Ishikawa (cell line): ENCODE measurements around the gene ATP6V1C2.

Experiments
- EP300 ChIP-seq: IDR thresholded peaks from 2 replicates; pipeline ENCODE4 v1.6.1; 2012; ENCODE audit warnings: borderline replicate concordance
- TF ChIP-seq, protein P1 (sequence below): IDR thresholded peaks from 2 replicates; pipeline ENCODE4 v1.6.1; 2012; ENCODE audit warnings: low read depth, mild to moderate bottlenecking

DNA sequence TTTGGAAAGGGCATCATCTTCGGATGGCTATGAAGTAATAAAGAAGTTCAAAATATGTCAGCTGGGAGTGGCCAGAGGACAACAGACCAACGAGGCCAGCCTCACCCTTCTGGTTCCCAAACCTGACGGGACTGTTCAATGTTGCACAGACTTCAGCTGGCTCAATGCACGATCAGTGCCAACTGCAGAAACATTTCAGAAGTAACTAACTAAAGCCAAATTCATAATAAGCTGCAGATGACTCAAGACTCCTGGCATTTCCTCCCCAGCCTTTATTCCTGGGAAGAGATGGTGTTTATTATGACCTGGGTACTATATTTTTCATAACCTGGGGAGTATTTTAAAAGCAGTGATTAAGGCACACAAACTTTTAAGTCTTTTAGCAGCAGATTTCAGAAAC, 3.8 kb upstream of the ATP6V1C2 start:
- TF ChIP-seq, protein P1, sequence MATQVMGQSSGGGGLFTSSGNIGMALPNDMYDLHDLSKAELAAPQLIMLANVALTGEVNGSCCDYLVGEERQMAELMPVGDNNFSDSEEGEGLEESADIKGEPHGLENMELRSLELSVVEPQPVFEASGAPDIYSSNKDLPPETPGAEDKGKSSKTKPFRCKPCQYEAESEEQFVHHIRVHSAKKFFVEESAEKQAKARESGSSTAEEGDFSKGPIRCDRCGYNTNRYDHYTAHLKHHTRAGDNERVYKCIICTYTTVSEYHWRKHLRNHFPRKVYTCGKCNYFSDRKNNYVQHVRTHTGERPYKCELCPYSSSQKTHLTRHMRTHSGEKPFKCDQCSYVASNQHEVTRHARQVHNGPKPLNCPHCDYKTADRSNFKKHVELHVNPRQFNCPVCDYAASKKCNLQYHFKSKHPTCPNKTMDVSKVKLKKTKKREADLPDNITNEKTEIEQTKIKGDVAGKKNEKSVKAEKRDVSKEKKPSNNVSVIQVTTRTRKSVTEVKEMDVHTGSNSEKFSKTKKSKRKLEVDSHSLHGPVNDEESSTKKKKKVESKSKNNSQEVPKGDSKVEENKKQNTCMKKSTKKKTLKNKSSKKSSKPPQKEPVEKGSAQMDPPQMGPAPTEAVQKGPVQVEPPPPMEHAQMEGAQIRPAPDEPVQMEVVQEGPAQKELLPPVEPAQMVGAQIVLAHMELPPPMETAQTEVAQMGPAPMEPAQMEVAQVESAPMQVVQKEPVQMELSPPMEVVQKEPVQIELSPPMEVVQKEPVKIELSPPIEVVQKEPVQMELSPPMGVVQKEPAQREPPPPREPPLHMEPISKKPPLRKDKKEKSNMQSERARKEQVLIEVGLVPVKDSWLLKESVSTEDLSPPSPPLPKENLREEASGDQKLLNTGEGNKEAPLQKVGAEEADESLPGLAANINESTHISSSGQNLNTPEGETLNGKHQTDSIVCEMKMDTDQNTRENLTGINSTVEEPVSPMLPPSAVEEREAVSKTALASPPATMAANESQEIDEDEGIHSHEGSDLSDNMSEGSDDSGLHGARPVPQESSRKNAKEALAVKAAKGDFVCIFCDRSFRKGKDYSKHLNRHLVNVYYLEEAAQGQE, result no peak
- TF ChIP-seq EP300, result no peak
